WTC11 (cell line): ENCODE data around the gene MRPL2.

ENCODE experiments used
- AR ChIP-seq: fragments of 250-450 bp; sonication (Bioruptor Pico); IDR thresholded peaks from 2 replicates; pipeline ENCODE4 v1.9.0; 2021; ENCODE audit warnings: mild to moderate bottlenecking
- ATF1 ChIP-seq: sonication (generic); formaldehyde crosslinking; IDR thresholded peaks from 2 replicates; pipeline ENCODE4 v1.8.1; 2023; ENCODE audit warnings: mild to moderate bottlenecking, moderate library complexity, missing genetic modification reagents
- ATF3 ChIP-seq: sonication (generic); formaldehyde crosslinking; conservative IDR thresholded peaks from 2 replicates; pipeline ENCODE4 v1.8.1; 2022; ENCODE audit warnings: mild to moderate bottlenecking, missing genetic modification reagents
- CREB1 ChIP-seq: sonication (generic); formaldehyde crosslinking; IDR thresholded peaks from 2 replicates; pipeline ENCODE4 v1.8.0; 2023; ENCODE audit warnings: mild to moderate bottlenecking, missing genetic modification reagents
- CTCF ChIP-seq: fragments of 200-600 bp; IDR thresholded peaks from 2 replicates; pipeline ENCODE4 v1.8.0; 2022; ENCODE audit warnings: antibody characterized with exemption
- E2F4 ChIP-seq: sonication (generic); formaldehyde crosslinking; IDR thresholded peaks from 2 replicates; pipeline ENCODE4 v1.8.1; 2022; ENCODE audit warnings: low read depth, mild to moderate bottlenecking, moderate library complexity, missing genetic modification reagents, borderline replicate concordance
- E2F5 ChIP-seq: sonication (generic); formaldehyde crosslinking; IDR thresholded peaks from 2 replicates; pipeline ENCODE4 v1.8.1; 2022; ENCODE audit warnings: mild to moderate bottlenecking, moderate library complexity, missing genetic modification reagents
- HMGXB4 ChIP-seq: sonication (generic); formaldehyde crosslinking; IDR thresholded peaks from 2 replicates; pipeline ENCODE4 v1.8.1; 2023; ENCODE audit warnings: mild to moderate bottlenecking, moderate library complexity, missing genetic modification reagents

- no peak for TF ChIP-seq CTCF
- no peak for TF ChIP-seq E2F4
- TF ChIP-seq CREB1: no peak
- no peak for TF ChIP-seq ATF1 (CRISPR knock-in tag)
- TF ChIP-seq ATF3 (CRISPR knock-in tag): no peak
- no peak for TF ChIP-seq HMGXB4 (CRISPR knock-in tag)
- TF ChIP-seq E2F5: no peak
- no peak for TF ChIP-seq AR (CRISPR knock-in tag)
These were observed 30.8 kb upstream of the MRPL2 start for GRCh38 chr6:43089874-43090558.
